Gastrocnemius medialis (tissue), 4 donors: ENCODE results near the gene DQX1. TPM values are rescaled to one million over a fixed set of nuclear protein-coding genes. Genes with fewer than 3 reads are reported as not detected.
A peak's percentile ranks its signal among the peaks of the same experiment; 100 is the strongest.

Experiments used
- ATAC-seq, 2 donors: fragments of 150-250 bp; one replicate each; pipeline ENCODE4 v1.9.1; 2016
- DNase-seq, 2 donors: peaks; one replicate each; pipeline ENCODE4 v3.0.0-alpha.2; 2019
- H3K27ac ChIP-seq, 4 donors: fragments of 200-600 bp; sonication (generic); 1 replicate in 1 of 4; 2 replicates in 3 of 4; pipeline ENCODE4 v1.5.1; 2016 to 2018; ENCODE audit warnings: mild to moderate bottlenecking in 2 of 4, moderate library complexity in 1 of 4
- H3K27me3 ChIP-seq, 3 donors: fragments of 200-600 bp; sonication (generic) in 2 of 3; 1 replicate in 1 of 3; 2 replicates in 2 of 3; pipeline versions ENCODE4 v1.5.1 to v1.6.0; 2016 to 2019; ENCODE audit warnings: mild to moderate bottlenecking in 1 of 3, moderate library complexity in 1 of 3
- H3K36me3 ChIP-seq, 2 donors: fragments of 200-600 bp; sonication (generic) in 1 of 2; one replicate each; pipeline ENCODE4 v1.5.1; 2017 to 2018
- H3K4me1 ChIP-seq, 2 donors: fragments of 200-600 bp; sonication (generic) in 1 of 2; one replicate each; pipeline ENCODE4 v1.5.1; 2016 to 2017; ENCODE audit warnings: mild to moderate bottlenecking in 2 of 2
- H3K4me3 ChIP-seq, 4 donors: fragments of 200-600 bp; sonication (generic) in 3 of 4; 1 replicate in 1 of 4; 2 replicates in 3 of 4; pipeline ENCODE4 v1.5.1; 2016 to 2019; ENCODE audit warnings: mild to moderate bottlenecking in 2 of 4
- H3K9me3 ChIP-seq, 3 donors: fragments of 200-600 bp; sonication (generic) in 2 of 3; 1 replicate in 1 of 3; 2 replicates in 2 of 3; pipeline ENCODE4 v1.5.1; 2016 to 2019
- POLR2A ChIP-seq, 2 donors: fragments of 450-650 bp; IDR thresholded peaks; one replicate each; pipeline ENCODE4 v1.6.1; 2017; ENCODE audit warnings: antibody characterized with exemption in 2 of 2, mild to moderate bottlenecking in 2 of 2, moderate library complexity in 2 of 2
- in situ Hi-C, 4 donors: fragments of 200-750 bp; cut with MboI; loops; one replicate each; pipeline versions ENCODE4 v1.15.0 to v1.8.0; 2017; ENCODE audit warnings: low sequenced_read_pairs in 4 of 4
- intact Hi-C: fragments of 100-400 bp; cut with DNase I; formaldehyde crosslinking; loops from one replicate; pipeline ENCODE4 v1.15.1; 2023; ENCODE audit warnings: low total_unique reads
- total RNA-seq, 4 donors: library from RNA; depleted of rRNA; stranded (reverse); fragments of >200 nt; gene quantifications; one replicate each; pipeline versions ENCODE4 v1.1.0 to v1.2.3, GENCODE V29; 2016
- TF ChIP-seq, protein P1 (sequence below), 5 experiments: fragments of 450-650 bp in 3 of 5; fragments of 200-600 bp in 2 of 5; sonication (generic) in 2 of 5; IDR thresholded peaks in 4 of 5; conservative IDR thresholded peaks in 1 of 5; 1 replicate in 4 of 5; 2 replicates in 1 of 5; pipeline ENCODE4 v1.5.1; 2016 to 2019; ENCODE audit warnings: antibody characterized with exemption in 5 of 5, mild to moderate bottlenecking in 3 of 5, moderate library complexity in 3 of 5

DQX1 gene
- total RNA-seq, 4 donors from 2014 or later: 0.24 TPM; not detected in 3

DNA sequence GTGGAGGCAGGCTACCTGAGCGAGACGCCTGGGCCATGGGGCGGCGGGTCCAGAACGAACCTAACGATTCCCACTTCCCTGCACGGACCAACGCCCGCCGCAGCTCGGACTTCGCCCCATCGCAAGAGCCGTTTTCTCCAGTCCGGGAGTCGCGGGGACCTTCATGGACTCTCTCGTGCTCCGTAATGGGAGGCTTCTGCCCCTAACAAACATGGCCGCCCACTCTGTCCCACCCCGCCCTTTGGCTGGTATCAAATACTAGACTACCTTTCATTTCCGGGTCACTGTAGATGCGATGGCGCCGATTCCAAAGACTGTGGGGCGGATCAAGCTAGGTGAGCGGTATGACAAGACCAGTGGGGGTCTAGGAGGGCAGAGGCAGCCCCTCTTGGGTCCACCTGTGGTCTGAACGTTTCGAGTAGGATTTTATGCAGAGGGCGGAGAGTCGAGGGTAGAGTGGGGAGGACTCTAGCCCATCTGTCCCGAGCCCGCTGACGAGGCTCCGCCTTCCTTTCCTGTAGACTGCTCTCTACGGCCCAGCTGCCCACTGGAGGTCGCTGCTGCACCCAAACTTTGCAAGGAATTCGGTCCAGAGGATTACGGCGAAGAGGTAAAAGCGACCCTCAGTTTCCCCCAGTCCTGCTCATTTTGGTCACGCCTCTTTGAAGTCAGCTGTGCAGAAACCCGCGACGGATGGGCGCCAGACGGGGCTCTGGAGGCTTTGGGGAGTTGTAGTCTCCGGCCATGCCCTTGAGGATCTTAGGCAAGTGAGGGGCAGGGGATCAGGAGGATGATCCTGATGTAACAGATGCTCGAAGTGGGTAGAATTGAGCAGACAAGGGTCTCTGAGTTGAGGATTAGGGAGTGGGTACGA is 43.0 kb downstream of the DQX1 start, which contains the start of the genes CCDC142 and TTC31:
CCDC142 (minus strand) TSS at position 198 of the 874 bp plus-strand sequence; CDS start at position 37, 161 bp downstream.
TTC31 (plus strand) TSS at position 281 of the 874 bp plus-strand sequence; CDS start at position 296, 15 bp downstream.
- peak within 1 kb of the TSS; percentile 83 to 94 (median 88) for H3K27ac ChIP-seq
- peaks cover 0 to 33% of the 10 kb centered on the region in 2 donors for H3K36me3 ChIP-seq
- peak; percentile 25 to 45 for TF ChIP-seq POLR2A (IDR thresholded peaks at IDR 0.05)
- TF ChIP-seq, protein P1, sequence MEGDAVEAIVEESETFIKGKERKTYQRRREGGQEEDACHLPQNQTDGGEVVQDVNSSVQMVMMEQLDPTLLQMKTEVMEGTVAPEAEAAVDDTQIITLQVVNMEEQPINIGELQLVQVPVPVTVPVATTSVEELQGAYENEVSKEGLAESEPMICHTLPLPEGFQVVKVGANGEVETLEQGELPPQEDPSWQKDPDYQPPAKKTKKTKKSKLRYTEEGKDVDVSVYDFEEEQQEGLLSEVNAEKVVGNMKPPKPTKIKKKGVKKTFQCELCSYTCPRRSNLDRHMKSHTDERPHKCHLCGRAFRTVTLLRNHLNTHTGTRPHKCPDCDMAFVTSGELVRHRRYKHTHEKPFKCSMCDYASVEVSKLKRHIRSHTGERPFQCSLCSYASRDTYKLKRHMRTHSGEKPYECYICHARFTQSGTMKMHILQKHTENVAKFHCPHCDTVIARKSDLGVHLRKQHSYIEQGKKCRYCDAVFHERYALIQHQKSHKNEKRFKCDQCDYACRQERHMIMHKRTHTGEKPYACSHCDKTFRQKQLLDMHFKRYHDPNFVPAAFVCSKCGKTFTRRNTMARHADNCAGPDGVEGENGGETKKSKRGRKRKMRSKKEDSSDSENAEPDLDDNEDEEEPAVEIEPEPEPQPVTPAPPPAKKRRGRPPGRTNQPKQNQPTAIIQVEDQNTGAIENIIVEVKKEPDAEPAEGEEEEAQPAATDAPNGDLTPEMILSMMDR (IDR thresholded peaks at IDR 0.05 in 4 of 5, conservative IDR thresholded peaks at IDR 0.05 in 1 of 5): peak; percentile 74 to 90 (median 85)
- in situ Hi-C loops (loop anchor here in 2 of 4 donors (5.0 to 10.0 kb wide), 2 partner anchors 49 to 102 kb away; no protein-coding TSS in a partner anchor), intact Hi-C loops (loop anchor here (1.0 to 2.0 kb wide), 7 partner anchors 10 to 746 kb away; partner anchors contain the start of genes AUP1, HTRA2, INO80B and PCGF1)
- peak; percentile 99 to 100 for ATAC-seq
- no peaks in the 10 kb centered on the region for H3K9me3 ChIP-seq
- peak within 1 kb of the TSS; percentile 82 to 97 (median 87) for H3K4me3 ChIP-seq
- DNase-seq: peak; percentile 96 to 97
- H3K4me1 ChIP-seq: peaks cover 24 to 25% of the 10 kb centered on the region in 2 donors
- no peaks in the 10 kb centered on the region for H3K27me3 ChIP-seq

DNA sequence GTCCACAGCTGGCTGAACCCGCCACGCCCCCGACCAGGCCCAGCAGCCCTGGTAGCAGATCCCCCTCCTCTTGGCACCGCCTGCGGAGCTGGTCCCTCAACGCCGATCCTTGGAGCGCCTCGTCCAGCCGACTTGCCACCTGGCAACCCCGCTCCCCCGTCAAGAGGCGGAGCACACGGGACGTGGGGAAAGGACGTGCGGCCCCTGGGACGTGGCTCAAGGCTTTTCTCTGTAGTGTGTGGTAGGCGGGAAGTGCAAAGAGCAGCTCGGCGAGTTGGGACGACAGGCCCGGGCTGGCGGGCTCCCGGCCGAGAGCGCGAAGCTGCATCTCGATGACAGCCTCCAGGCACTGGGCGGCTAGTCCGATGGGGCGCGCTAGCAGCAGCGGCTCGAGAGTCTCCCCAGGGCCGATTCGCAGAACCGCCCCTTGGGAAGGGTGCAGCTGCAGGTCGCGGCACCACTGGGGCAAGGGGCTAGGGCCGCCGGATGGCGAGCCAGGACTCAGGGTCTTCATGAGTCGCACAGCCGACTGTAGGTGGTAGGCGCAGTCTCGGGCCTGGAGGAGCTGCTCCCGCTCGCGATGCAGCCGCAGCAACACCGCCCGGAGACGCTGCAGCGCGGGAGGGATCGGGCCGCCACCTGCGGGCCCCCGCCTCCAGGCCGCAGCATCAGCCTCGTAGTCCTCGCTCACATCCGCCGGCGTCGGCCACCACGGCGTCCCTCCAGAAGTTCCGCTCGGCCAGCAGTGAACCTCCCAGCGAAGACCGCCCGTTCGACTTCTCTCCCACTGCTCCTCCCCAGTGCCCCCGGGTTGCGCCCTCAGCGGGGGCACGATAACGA is 43.9 kb downstream of the DQX1 start:
- Histone ChIP-seq H3K4me3 (peak overlapping the region; percentile 82 to 97 (median 87)), H3K9me3 (no peaks in the 10 kb centered on the region), H3K36me3 (peaks cover 0 to 40% of the 10 kb centered on the region in 2 donors), H3K27ac (peak overlapping the region; percentile 83 to 94 (median 88)), H3K27me3 (no peaks in the 10 kb centered on the region), H3K4me1 (peaks cover 24 to 25% of the 10 kb centered on the region in 2 donors)
- TF ChIP-seq, protein P1 (IDR thresholded peaks at IDR 0.05 in 4 of 5, conservative IDR thresholded peaks at IDR 0.05 in 1 of 5): no peak
- TF ChIP-seq POLR2A (IDR thresholded peaks at IDR 0.05): no peak
- intact Hi-C loops (loop anchor here (1.0 to 2.0 kb wide), 3 partner anchors 9 to 745 kb away; partner anchors contain the start of genes AUP1, HTRA2 and TPRKB), in situ Hi-C loops (loop anchor here in 2 of 4 donors (5.0 to 10.0 kb wide), 2 partner anchors 50 to 103 kb away; no protein-coding TSS in a partner anchor)
- DNase-seq (no peak), ATAC-seq (peak; percentile 44 to 45)

DNA sequence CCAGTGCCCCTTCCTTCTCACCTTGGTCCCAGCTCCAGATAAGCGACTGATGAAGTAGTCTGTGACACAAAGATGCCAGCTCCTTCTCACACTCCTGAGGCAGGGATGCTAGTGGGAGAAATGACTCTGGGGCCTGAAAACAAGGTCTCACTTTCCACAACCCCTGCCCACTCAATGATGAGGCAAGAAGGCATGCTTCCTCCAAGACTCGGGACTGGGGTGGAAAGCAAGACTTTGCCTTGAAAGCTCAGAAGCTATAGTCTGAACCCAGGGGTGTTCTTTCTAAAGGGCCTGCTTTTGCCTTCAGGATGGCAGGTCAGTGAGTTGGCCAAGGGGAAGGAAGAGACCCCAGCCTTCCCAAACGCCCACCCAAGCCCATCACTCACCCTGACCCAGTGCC is 44.6 kb downstream of the DQX1 start:
- in situ Hi-C loops: loop anchor here in 2 of 4 donors (5.0 to 10.0 kb wide), 2 partner anchors 51 to 103 kb away; no protein-coding TSS in a partner anchor
- DNase-seq (no peak), ATAC-seq (no peak)
- Histone ChIP-seq H3K4me3 (peak overlapping the region; percentile 82 to 97 (median 87)), H3K27me3 (no peaks in the 10 kb centered on the region), H3K27ac (peak overlapping the region; percentile 83 to 94 (median 88)), H3K36me3 (peaks cover 0 to 40% of the 10 kb centered on the region in 2 donors), H3K4me1 (peaks cover 24 to 25% of the 10 kb centered on the region in 2 donors), H3K9me3 (no peaks in the 10 kb centered on the region)
- intact Hi-C loops: no loop called here
- TF ChIP-seq, protein P1 (IDR thresholded peaks at IDR 0.05 in 4 of 5, conservative IDR thresholded peaks at IDR 0.05 in 1 of 5): no peak

DNA sequence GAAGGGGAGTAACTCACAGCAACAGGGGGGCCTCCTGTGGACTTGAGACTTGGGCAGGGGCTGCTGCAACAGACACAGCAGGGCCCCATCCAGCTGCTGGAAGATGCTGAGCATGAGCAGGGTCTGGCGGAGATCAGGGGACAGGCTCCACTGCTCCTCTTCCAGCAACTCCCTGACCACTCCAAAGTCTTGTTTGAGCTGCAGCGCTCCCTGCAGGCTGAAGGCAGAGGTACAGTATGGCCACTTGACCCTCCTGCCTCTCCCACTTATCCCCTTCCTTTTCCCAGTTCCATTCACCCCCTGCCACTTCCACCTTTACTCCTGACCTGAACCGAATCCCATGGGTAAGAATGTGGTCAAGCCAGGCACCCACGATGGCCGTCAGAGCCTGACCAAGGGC is 51.1 kb downstream of the DQX1 start:
- H3K27ac ChIP-seq: no peak overlapping the region
- H3K27me3 ChIP-seq: no peaks in the 10 kb centered on the region
- ATAC-seq (no peak), DNase-seq (no peak)
- H3K4me1 ChIP-seq: peaks cover 20 to 25% of the 10 kb centered on the region in 2 donors
- TF ChIP-seq POLR2A (IDR thresholded peaks at IDR 0.05): no peak
- TF ChIP-seq, protein P1 (IDR thresholded peaks at IDR 0.05 in 4 of 5, conservative IDR thresholded peaks at IDR 0.05 in 1 of 5): no peak
- H3K4me3 ChIP-seq: no peak overlapping the region
- H3K9me3 ChIP-seq: no peaks in the 10 kb centered on the region
- in situ Hi-C loops: loop anchor here in 1 of 4 donors (25.0 kb wide), 1 partner anchor 362 kb away; the partner anchor contains the start of gene HK2
- intact Hi-C loops: no loop called here
- peaks cover 0 to 36% of the 10 kb centered on the region in 2 donors for H3K36me3 ChIP-seq
